ENCODE results near the gene CNOT1.
"Not testable (repeated sequence)": the region's sequence is repeated elsewhere in the genome, so short reads cannot be mapped to it uniquely, and the experiment has no call there.

Gene CNOT1

DNA sequence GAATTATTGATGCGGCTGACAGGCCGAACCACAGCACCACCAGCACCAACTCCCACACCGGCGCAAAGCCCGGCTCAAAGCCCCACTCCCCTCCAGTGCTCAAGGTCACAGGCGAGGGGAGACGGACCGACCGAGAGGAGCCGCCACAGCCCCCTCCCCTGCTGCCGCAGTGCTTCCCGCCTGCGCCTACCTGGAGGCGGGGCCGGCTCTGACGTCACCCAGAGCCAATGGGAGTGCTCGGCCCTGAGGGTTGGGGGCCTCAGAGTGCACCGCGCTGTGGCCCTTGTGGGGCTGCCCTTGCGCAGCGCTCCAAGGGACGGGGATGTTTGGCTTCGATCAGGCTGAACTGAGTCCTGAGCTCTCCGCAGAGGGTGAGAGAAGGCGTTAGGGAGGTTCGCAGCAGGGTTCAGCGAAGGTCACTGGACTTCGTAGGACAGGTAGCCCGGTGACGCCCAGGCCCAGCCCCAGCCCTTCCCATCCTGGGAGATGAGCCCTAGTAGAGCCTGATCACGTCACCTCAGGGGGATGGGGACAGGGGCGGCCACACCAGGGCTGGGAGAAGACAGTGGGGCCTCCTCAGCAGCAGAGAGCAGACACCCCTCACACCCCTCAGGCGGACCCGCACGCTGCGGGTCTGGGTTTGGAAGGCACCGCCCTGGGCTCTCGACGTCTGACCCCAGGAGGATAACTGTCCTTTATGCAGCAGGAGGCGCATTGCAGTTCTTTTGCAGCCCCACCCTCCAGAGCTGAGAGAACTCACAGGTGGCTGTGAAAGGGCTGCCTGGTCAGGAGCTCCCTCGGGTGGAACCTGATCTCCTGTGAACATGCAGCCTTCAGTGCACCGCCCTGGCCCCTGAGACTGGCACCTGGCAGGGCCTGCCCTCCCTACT lies 128.1 kb downstream of the CNOT1 start:
- DNase-seq = no peak

DNA sequence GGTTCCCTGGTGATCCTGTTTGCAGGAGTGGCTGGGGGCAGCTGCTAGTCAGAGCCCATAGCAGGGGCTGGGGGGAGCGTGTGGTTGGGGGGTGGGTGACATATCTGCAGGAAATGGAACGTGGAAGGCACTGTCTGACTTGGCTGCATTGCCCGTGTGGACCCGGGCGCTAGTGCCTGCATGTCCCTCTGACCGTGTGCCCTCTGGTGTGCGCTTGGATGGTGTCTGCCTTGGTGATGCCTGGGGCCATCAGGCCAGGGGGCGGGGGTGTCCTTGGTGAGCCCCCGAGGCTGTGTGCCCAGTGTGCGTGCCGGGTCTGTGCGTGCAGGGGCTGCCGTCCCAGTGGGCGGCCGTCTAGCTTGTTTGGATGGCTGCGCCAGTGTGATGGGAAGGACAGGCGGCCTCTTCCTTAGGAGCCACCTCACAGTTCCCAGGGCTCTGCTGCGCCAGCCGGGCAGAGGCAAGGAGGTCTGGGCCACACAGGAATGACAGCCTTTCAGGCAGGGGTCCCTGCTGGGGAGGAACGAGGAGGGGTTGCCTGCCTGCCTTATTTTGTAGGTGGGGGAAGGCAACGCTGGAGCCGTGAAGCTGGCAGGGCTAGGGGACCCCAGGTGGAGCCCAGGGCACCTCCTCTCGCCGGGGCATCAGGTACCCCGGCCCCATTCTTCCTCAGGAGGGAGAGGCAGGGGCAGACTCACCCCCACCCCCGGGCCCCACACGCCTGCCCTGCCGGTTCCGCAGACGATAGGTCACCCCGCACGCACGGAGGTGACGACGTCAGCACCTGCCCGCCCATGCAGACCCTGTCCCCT lies 129.0 kb downstream of the CNOT1 start:
- DNase-seq = no peak

DNA sequence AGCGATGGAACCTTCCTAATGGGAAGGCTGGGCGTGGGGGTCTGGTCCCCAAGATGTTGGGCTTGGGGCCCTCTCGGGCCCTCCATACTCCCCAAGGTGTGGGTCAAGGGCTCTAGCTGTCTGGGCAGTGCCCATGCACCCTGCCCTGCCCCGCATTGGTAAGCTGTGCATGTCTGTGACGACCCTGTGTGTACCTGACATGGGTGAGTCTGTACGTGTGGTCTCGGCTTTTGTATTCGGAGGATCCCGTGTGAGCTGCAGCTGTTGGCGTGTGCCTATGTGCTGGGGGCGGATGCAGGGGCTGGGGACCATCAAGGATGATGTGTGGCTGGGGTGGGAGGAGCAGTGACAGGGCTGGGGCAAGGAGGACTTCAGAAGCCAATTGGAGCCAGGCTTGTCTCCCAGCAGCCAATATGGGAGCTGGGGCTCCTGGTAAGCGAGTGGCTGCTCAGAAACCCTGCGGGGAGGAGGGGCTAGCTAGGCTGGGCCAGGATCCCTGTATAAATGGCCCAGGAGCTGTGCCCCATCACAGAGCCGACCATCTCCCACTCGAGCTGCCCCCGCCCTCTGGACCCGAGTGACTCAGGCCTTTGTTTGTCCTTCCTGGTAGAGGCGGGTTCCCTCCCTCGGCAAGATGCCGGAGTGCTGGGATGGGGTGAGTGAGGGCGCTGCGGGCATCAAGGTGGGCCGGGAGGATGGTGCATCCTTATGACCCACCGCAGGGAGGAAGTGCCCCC lies 129.8 kb downstream of the CNOT1 start, which contains the start of gene NDRG4:
Gene NDRG4 (plus strand): TSS at position 529 of the 737 bp plus-strand sequence. CDS start 106 bp downstream, at position 635.
- DNase-seq = peak; percentile 32

DNA sequence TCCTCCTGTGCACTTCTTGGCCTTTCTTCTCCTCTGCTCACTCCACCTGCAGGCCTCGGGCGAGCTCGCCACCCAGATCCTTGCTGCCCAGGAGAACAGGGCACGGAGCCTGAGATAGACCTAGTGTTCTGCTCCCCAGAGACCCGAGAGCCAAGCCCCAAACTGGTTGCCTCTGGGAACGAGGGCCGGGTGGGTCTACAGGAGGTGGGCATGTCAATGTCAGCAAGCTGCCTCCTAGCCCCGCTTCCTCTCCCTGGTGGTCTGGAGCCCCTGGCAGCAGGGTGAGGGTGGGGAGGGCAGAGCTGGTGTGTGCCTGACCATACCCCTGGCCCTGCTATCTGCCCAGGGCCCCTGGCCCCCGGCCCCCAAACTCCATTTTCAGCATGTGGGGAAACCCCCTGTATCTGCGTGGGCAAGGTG lies 130.5 kb downstream of the CNOT1 start:
- DNase-seq = no peak

DNA sequence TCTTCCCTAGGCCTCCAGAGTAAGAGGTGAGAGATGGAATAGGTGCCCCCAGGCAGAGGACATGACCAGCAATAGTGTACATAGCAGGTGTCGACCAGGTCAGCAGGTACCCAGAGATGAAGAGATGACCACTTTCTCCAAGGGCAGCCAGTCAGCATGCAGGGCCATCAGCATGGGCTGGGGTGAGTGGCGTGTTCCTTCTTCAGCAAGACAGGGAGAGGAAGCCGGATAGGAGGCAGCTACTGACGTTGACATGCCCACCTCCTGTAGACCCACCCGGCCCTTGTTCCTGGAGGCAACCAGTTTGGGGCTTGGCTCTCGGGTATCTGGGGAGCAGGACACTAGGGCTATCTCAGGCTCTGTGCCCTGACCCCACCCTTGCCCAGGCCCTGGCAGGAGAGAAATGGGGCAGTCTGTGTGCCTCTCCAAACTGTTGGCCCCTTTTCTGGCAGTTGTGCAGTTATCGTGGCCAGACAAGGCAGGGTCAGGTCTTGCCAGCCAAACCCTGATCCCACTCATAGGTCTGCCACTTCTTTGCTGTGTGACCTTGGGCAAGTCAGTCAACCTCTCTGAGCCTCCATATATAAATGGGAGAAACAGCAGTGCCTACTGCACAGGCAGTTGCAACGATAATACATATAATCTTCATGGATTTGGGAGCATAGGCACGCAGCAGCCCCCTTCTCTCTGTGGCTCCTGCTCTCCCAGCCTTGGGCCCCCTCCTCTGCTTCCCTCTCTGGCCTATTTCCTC lies 131.1 kb downstream of the CNOT1 start:
- no peak for DNase-seq

DNA sequence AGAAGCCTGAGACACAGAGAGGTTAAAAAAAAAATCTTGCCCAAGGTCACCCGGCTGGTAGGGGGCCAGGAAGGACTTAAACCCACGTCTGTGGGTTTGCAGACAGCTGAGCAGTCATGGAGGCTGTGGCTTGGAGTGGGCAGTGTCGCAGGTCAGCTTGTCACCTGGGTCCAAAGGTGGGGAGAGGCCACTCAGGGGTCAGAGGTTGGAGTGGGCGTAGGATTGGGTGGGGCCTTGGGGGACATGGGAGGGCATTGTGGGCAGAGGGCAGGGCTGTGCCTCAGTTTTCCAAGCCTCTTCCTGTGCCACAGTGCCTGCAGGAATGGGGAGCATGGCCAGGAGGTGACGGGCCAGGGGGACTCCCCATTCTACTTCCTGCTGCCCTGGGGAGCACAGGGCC lies 131.7 kb downstream of the CNOT1 start:
- DNase-seq = no peak

DNA sequence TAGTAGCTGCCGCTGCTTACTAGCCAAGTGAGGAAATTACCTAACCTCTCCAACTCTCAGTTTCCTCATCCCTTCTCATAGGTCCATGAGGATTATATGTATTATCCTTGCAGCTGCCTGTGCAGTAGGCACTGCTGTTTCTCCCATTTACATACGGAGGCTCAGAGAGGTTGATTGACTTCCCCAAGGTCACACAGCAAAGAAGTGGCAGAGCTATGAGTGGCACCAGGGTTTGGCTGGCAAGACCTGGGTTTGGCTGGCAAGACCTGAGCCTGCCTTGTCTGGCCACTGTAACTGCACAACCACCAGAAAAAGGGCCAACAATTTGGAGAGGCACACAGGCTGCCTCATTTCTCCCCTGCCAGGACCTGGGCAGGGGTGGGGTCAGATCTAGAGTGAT lies 132.2 kb downstream of the CNOT1 start:
- no peak for DNase-seq

DNA sequence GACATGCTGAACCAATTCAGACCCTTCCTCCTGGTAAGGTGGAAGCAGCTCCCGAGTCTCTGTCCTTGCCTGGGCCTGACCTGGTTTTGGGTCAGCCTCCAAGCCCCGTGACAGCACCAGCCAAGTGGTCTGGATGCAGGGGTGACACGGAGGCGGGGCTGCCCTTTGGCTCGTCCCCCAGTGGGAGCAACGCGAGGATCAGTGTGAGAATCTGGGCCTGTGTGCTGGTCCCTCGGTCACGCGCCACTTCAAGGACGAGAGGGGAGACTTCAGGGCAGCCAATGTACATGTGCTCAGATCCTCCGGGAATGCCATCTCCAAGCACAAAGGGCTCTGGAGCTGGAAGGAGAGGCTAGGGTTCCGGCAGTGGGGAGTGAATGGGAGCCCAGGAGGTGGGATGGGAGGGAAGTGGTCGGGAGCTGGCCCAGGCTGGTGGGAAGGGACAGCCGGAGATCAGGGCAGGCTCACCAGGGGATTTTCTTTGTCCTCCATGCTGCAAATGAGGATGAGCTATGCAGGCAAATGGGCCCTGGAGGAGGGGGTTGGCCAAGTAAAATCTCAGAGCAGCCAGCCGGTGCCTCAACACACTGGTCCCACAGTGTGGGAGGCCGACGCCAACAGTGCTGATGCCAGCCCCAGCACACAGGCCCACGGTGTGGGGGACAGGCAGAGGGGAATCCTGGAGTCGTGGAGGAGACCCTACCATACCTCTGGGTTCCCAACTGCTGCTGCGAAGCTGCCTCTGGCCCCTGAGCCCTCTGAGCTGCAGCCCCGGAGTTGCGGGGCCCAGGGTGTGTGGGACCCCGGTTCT lies 133.9 kb downstream of the CNOT1 start:
- no peak for DNase-seq

DNA sequence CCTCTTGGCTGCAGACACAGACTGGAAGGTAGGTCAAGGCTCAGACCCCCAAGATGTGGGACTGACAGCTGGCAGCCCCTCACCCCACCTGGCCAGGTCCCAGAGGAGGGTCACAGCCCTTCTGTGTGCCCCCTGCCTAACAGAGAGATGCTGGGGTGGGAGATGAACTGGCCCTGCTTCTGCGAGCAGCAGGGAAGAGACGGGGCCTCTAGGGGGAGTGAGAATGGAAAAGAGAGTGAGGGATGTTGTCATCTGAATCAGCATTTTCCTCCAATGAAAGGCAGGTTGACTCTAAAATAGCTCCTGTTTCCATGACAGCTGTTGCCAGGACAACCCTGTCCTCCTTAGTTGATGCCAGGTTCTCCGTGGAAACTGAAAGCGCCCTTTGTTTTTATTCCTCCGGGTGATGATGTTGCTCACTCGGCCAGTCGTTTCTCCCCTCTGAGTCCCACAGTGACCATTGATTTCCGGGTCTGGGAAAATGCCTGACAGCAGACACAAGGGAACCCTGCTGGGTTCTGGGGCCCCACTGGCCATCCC lies 134.6 kb downstream of the CNOT1 start:
- DNase-seq = peak; percentile 55

DNA sequence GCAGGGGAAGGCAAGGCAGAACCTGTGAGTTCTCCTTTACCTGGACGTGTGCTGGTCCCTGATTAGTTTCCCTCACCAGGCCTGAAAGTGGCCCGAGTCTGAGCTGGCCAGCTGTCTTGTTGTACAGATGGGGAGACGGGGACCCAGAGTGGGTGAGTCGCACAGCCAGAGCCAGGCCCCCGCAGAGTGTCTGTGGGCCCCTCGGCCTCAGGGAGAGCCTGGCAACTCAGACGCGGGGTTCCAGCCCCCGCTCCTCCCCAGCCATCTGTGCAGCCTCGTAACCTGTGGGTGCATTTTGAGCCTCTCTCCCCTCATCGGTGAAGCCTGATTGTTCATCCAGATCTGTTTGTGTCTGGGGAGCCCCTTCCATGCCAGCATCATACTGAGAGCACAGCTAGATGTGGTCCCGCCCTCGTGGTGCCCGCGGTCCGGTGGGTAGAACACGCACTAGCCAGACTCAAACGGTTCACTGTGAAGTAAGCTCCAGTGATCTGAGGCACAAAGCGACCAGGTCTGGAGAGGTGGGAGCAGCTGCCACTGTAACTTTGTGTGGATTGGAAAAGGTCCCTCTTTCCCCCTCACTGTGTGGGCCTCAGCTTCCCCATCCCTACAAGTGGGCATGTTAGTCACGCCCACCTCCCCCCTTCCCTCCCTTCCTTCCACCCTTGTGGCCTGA lies 135.7 kb downstream of the CNOT1 start:
- no peak for DNase-seq

DNA sequence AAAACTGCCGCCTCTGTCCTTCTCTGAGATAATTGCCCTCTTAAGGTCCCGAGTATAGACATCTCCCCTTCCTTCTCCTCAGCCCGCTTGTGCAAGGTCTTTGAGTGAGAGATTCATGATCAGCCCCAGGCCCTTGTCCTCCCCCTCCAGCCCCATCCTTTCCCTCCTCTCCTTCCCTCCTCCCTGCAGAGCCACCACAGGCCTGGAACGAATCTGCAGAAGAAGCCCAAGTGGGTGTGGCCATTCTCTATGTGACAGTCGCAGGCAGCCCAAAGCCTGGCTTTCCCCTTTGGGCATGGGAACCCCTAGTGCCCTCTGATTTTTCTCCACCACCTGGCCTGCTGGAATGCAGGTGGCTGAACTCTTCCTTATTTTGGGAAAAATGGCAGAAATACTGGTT lies 136.9 kb downstream of the CNOT1 start:
- no peak for DNase-seq

DNA sequence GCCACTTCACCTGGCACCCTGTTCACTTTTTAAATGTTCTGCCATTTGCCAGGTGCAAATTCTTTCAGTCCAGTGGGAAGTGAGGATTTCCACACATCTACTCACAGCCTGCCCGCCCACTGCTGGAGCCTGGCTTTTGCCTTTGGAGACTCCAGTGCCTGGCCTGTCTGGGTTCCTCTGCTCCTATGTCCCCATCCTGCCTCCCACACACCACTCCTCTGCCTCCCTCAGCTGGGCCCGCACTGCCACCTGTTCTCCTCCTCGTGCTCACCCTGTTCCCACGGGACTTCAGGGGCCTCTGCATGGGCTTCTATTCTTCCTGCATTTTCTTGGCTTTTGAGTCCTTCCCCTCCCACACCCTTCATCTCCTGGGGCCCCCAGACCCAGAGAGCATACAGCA lies 137.6 kb downstream of the CNOT1 start:
- DNase-seq = no peak

DNA sequence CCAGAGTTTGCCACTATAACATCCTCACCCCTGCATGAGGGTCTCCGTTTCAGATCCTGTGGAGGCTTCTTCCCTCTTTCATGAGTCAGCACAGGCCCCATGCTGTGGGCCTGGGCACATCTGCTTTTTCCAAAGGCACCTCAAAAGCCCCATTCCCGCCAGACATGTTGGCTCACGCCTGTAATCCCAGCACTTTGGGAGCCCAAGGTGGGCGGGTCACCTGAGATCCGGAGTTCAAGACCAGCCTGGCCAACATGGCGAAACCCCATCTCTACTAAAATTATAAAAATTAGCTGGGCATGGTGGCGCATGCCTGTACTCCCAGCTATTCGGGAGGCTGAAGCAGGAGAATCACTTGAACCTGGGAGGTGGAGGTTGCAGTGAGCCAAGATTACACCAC lies 139.1 kb downstream of the CNOT1 start:
- DNase-seq = not testable (repeated sequence)

DNA sequence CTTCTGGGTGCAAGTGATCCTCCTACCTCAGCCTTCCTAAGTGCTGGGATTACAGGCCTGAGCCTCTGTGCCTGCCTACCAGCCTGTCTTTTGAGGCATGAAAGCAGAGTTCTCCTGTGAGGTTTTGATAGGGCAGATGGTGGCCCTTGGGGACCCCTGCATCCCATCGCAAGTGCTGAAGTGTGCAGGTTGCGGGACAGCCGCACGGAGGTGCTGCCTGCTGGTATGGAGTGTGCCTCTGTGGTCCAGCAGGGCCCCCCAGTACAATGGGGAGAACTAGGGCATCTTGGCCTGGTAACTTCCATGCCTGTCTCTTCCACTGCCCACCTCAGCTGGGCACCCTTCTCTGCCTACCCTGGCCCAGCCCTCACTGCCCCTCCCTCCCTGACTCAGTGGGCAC lies 139.6 kb downstream of the CNOT1 start:
- DNase-seq = no peak

DNA sequence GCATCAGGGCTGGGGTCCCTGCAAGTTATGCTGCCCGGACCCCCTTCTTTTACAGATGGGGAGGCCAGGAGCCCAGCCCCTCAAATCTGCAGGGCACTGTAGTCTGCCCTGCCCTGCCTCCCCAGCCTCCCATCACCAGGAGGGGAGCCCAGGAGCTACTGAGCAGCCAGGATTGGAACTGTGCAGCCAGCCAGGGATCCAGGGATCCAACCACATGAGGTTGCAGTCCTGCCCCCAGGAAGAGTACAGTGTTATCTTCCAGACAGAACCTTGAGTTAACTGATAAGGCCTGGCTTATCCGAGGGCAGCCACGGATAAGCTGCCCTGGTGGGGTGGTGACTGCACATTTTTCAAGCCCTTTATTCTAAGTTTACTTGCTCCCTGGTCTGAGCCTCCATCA lies 141.1 kb downstream of the CNOT1 start:
- no peak for DNase-seq

DNA sequence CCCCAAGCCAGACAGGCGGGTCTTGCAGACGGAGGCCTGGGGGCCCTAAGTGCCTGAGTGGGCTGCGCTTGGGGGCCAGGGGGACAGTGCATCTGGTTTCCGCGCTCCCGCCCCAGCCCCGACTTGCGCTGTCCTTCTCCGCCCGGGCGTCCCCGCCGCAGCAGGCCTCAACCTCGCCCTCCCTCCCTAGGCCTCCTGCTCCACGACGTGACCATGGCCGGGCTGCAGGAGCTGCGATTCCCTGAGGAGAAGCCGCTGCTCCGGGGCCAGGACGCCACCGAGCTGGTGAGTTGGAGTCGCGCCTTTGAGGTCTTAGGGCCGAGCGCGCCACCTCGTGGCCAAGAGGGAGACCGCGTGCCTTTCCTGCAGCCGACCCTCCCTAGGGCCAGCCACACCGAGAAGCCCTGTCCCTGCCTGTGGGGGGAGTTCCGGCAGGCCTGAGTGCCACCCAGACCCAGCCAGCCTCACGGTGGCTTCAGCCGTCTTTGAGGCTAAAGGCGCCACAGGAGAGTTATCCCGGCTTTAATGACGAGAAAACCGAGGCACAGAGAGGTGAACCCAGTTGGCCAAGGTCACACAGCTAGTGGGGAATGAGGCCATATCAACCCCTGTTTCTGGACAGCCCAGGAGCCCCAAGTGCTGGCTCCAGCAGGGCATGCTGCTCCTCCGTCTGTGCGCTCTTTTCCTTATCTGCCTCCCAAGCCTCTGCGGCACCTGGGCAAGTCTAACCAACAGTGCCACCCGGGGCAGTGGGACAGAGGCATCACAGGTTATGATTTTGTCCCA lies 141.9 kb downstream of the CNOT1 start:
- DNase-seq = peak; percentile 10

DNA sequence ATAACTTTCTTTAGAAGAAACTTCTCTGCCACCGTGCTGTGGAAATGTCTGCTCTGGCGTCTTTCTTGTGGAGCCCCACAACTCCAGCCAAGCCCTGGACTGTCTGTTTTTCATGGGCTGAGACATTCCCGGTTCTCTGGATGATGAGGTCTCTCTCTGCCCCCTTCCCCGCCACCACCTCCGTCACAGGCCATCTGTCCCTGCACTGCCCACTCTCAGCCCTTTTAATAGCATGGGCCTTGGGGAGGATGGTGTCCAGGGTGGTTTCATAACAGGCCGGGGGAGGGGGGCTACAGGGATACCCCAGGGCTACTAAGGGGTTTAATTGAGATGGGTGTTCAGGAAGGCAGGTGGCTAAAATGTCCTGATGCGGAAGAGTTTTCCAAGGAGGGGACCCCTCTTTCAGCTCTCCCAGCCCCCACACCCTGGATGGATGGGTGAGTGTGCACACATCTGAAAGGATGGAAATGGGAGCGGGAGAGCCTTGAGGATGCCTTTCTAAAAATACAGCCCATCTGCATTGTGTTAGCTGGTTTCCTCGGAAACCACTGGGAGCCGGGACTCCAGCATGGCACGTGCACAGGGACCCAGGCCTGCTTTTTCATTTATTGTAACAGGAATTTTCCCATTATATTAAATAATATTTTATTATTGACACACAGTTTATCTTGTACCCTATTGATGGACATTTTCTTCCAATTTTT lies 144.3 kb downstream of the CNOT1 start:
- DNase-seq = no peak

DNA sequence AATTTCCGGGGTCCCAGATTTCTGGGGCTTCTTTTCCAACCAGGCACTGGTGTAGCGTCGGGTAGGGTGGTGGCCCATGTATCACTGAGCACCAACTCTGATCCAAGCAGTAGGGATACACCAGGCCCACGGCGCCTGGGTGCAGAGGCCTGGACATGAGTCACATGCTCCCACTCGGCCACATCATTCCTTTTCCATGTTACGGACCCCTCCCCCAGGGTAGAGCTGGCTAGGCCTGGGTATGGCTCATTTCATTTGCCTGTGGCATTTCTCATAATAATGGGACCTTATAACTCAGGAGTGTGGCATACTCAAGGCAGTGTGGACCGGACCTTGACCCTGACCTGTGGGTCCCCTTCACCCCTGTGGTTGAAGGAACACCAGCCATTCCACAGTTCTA lies 147.7 kb downstream of the CNOT1 start:
- no peak for DNase-seq

DNA sequence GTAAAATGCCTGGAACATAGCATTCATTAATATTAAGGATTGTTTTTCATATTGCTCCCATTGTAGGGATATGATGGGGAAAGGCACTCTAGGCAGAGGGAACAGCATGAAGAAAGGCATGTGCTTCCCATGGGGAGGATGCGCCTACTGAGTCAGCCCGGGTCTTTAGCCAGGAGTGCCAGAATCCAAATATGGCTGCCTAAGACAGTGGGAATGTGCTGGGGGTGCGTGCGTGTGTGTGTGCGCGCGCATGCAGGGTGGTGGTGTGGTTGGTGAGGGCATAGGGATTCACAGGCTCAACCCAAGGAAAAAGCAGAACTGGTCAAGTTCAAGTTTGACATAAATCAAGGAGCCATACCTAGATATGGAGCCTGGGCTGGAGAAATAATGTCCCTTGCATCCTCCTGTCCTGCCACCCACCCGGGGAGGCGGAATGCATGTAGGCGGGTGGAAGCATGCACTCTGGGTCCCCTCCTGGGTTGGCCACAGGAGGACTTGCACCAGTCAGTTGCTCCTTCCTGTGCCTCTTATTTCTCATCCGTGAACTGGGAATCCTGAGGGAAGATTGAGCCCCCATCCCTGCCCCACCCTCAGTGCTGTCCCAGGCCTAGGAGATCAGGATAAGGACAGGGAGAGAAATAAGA lies 148.3 kb downstream of the CNOT1 start:
- no peak for DNase-seq
